ENCODE data around the gene OR6C70. TPM values are rescaled to one million over a fixed set of nuclear protein-coding genes. Genes with fewer than 3 reads are reported as not detected.

Gene OR6C70
- total and polyA plus RNA-seq, 4 donors: not detected

DNA sequence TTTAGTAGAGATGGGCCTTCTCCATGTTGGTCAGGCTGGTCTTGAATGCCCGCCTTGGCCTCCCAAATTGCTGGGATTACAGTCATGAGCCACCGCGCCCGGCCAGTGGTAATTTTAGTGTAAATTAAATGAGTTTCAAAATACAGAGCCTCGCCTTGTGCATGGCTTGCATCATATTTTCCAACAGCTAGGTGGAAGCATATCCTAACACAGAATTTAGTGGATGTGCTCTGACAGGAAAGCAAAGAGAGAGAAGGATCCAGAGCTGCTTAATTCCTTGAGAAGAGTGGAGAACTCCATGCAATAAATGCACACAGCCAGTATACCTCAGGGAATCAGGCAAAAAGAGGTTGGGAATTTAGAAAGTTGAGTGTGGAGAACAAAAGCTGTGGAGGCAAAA lies 23.6 kb downstream of the OR6C70 start (continued):
- TF ChIP-seq ATF3 (IDR thresholded peaks at IDR 0.05): no peak
- no peak for TF ChIP-seq FOXA2 (IDR thresholded peaks at IDR 0.05)
- no peak for TF ChIP-seq MAX (IDR thresholded peaks at IDR 0.05)
- TF ChIP-seq, protein P1, sequence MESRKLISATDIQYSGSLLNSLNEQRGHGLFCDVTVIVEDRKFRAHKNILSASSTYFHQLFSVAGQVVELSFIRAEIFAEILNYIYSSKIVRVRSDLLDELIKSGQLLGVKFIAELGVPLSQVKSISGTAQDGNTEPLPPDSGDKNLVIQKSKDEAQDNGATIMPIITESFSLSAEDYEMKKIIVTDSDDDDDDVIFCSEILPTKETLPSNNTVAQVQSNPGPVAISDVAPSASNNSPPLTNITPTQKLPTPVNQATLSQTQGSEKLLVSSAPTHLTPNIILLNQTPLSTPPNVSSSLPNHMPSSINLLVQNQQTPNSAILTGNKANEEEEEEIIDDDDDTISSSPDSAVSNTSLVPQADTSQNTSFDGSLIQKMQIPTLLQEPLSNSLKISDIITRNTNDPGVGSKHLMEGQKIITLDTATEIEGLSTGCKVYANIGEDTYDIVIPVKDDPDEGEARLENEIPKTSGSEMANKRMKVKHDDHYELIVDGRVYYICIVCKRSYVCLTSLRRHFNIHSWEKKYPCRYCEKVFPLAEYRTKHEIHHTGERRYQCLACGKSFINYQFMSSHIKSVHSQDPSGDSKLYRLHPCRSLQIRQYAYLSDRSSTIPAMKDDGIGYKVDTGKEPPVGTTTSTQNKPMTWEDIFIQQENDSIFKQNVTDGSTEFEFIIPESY (IDR thresholded peaks at IDR 0.05): no peak

DNA sequence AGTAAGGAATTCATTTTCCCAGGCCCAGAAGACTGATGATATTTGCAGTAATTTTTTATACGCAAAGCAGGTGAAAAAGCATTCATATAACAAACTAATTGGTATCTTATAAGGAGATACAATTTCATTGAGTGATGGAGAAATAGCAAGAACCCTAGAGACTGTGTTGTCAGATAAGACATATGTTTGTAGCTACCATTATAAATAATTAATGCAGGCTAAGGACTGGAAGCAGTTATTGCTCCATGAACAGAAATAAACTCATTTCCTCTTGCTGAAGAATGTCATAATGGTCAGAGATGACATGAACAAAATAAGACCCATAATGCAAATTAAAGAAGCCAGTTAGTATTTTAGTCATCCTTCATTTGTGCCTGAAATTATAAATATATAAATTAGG lies 24.6 kb downstream of the OR6C70 start:
- Histone ChIP-seq H3K4me1 (ENCODE audit: control insufficient read depth in 4 of 4, insufficient read depth in 4 of 4, low read length in 3 of 4) (no peaks in the 10 kb centered on the region), H3K9ac (ENCODE audit: low read depth in 1 of 2, low read length in 2 of 2) (no peak overlapping the region), H3K27me3 (ENCODE audit: control insufficient read depth in 4 of 4, insufficient read depth in 4 of 4, low read length in 3 of 4) (peaks cover 0 to 3% (median 0%) of the 10 kb centered on the region in 4 donors), H3K9me3 (ENCODE audit: control insufficient read depth in 4 of 4, low read length in 3 of 4) (peaks cover 0 to 3% (median under 1%) of the 10 kb centered on the region in 4 donors), H3K36me3 (ENCODE audit: control insufficient read depth in 4 of 4, insufficient read depth in 3 of 4, low read depth in 1 of 4, low read length in 3 of 4) (no peaks in the 10 kb centered on the region), H3K4me3 (ENCODE audit: low read depth in 1 of 3, low read length in 3 of 3) (no peak overlapping the region), H3K27ac (ENCODE audit: low read depth in 1 of 2, low read length in 2 of 2) (no peak overlapping the region)
- TF ChIP-seq JUND (IDR thresholded peaks at IDR 0.05) (no peak), RXRA (IDR thresholded peaks at IDR 0.05) (no peak), MAX (IDR thresholded peaks at IDR 0.05) (no peak), NR2F2 (IDR thresholded peaks at IDR 0.05) (no peak), RAD21 (IDR thresholded peaks at IDR 0.05) (no peak), TAF1 (conservative IDR thresholded peaks at IDR 0.05) (no peak), YY1 (IDR thresholded peaks at IDR 0.05) (no peak), FOXA2 (IDR thresholded peaks at IDR 0.05) (no peak), GABPA (IDR thresholded peaks at IDR 0.05 in 1 of 2, conservative IDR thresholded peaks at IDR 0.05 in 1 of 2) (no peak), HNF4A (conservative IDR thresholded peaks at IDR 0.05) (no peak), HNF4G (IDR thresholded peaks at IDR 0.05) (no peak), ATF3 (IDR thresholded peaks at IDR 0.05) (no peak), REST (IDR thresholded peaks at IDR 0.05) (no peak), EGR1 (IDR thresholded peaks at IDR 0.05; ENCODE audit: low read depth in 2 of 2) (no peak), SP1 (IDR thresholded peaks at IDR 0.05) (no peak), FOXA1 (IDR thresholded peaks at IDR 0.05) (no peak)
- TF ChIP-seq, protein P2, sequence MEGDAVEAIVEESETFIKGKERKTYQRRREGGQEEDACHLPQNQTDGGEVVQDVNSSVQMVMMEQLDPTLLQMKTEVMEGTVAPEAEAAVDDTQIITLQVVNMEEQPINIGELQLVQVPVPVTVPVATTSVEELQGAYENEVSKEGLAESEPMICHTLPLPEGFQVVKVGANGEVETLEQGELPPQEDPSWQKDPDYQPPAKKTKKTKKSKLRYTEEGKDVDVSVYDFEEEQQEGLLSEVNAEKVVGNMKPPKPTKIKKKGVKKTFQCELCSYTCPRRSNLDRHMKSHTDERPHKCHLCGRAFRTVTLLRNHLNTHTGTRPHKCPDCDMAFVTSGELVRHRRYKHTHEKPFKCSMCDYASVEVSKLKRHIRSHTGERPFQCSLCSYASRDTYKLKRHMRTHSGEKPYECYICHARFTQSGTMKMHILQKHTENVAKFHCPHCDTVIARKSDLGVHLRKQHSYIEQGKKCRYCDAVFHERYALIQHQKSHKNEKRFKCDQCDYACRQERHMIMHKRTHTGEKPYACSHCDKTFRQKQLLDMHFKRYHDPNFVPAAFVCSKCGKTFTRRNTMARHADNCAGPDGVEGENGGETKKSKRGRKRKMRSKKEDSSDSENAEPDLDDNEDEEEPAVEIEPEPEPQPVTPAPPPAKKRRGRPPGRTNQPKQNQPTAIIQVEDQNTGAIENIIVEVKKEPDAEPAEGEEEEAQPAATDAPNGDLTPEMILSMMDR (IDR thresholded peaks at IDR 0.05; ENCODE audit: low read depth, low read length, missing input control): no peak
- TF ChIP-seq, protein P1 (IDR thresholded peaks at IDR 0.05): no peak
- DNase-seq (ENCODE audit: low spot score): no peak
- 94% methylated on average over 1 of the region's 1 CpG for WGBS

Measured in liver (tissue), 9 donors.